HCT116 (cell line): ENCODE results near the gene PAK1.

Experiments
- ATF3 ChIP-seq: IDR thresholded peaks from 2 replicates; pipeline ENCODE4 v1.6.1; 2012
- CTCF ChIP-seq, 3 experiments: fragments of 200-600 bp in 1 of 3; sonication (generic) in 1 of 3; IDR thresholded peaks in 2 of 3; conservative IDR thresholded peaks in 1 of 3; 2 replicates each; pipeline ENCODE4 v1.5.1; 2012 to 2017; ENCODE audit warnings: low read depth in 2 of 3, low read length in 2 of 3, antibody characterized with exemption in 1 of 3, borderline replicate concordance in 1 of 3, control low read depth in 1 of 3, mild to moderate bottlenecking in 1 of 3, mixed read lengths in 1 of 3, mixed run types in 1 of 3, moderate library complexity in 1 of 3; ENCODE audit not compliant: insufficient read depth in 1 of 3
- EZH2 ChIP-seq: fragments of 200-600 bp; sonication (generic); IDR thresholded peaks from 2 replicates; pipeline ENCODE4 v1.6.1; 2017; ENCODE audit warnings: antibody characterized with exemption, mixed run types
- EZH2phosphoT487 ChIP-seq: fragments of 200-600 bp; IDR thresholded peaks from 2 replicates; pipeline ENCODE4 v1.6.1; 2018; ENCODE audit warnings: antibody characterized with exemption, borderline replicate concordance
- MAX ChIP-seq: IDR thresholded peaks from 2 replicates; pipeline ENCODE4 v1.6.1; 2012
- POLR2A ChIP-seq: IDR thresholded peaks from 2 replicates; pipeline ENCODE4 v1.7.0; 2011; ENCODE audit warnings: borderline replicate concordance; ENCODE audit not compliant: insufficient read depth, insufficient read length; ENCODE audit errors: extremely low read depth
- POLR2AphosphoS5 ChIP-seq: IDR thresholded peaks from 2 replicates; pipeline ENCODE4 v1.6.1; 2011; ENCODE audit warnings: mild to moderate bottlenecking, low read depth, low read length, moderate library complexity
- REST ChIP-seq: IDR thresholded peaks from 2 replicates; pipeline ENCODE4 v1.6.1; 2012; ENCODE audit warnings: low read depth
- SP1 ChIP-seq: IDR thresholded peaks from 2 replicates; pipeline ENCODE4 v1.6.1; 2012; ENCODE audit warnings: low read depth
- SRF ChIP-seq: IDR thresholded peaks from 2 replicates; pipeline ENCODE4 v1.6.1; 2012; ENCODE audit warnings: low read depth
- TCF7L2 ChIP-seq: IDR thresholded peaks from 2 replicates; pipeline ENCODE4 v1.7.0; 2011; ENCODE audit warnings: borderline replicate concordance, inconsistent platforms; ENCODE audit not compliant: insufficient read depth, insufficient read length; ENCODE audit errors: extremely low read depth
- YY1 ChIP-seq: IDR thresholded peaks from 2 replicates; pipeline ENCODE4 v1.6.1; 2011; ENCODE audit warnings: low read length, low read depth, moderate library complexity, mild to moderate bottlenecking; ENCODE audit not compliant: insufficient replicate concordance; ENCODE audit errors: extremely low read depth
- ZNF274 ChIP-seq: fragments of 200-500 bp; sonication (Bioruptor generic); IDR thresholded peaks from 2 replicates; pipeline ENCODE4 v1.6.1; 2014; ENCODE audit warnings: mild to moderate bottlenecking, low read depth, low read length, inconsistent platforms

GRCh38 chr11:77454867-77455655 is 18.8 kb downstream of the PAK1 start:
- TF ChIP-seq CTCF (IDR thresholded peaks at IDR 0.05 in 2 of 3, conservative IDR thresholded peaks at IDR 0.05 in 1 of 3; ENCODE audit: borderline replicate concordance in 1 of 3, insufficient read depth in 1 of 3, low read depth in 2 of 3, low read length in 2 of 3) (no peak), REST (no peak), EZH2 (no peak), EZH2phosphoT487 (no peak), POLR2AphosphoS5 (no peak), TCF7L2 (no peak), SRF (no peak), ZNF274 (no peak), MAX (no peak), SP1 (no peak), ATF3 (no peak), YY1 (no peak), POLR2A (no peak)
